Calu3 (cell line): ENCODE results near the gene EML6. TPM values are rescaled to one million over a fixed set of nuclear protein-coding genes. Genes with fewer than 3 reads are reported as not detected.

Source experiments
- BruUV-seq: library from RNA; stranded (reverse); fragments of 400-500 nt; replicated peaks from 2 replicates; lab custom pipeline; 2021; lab: Mats Ljungman, UMichigan
- CTCF ChIA-PET: fragments of 300-600 bp; sonication (Branson Sonifier 250); formaldehyde crosslinking; loops from one replicate; lab custom pipeline; 2022; ENCODE audit warnings: antibody characterized with exemption; lab: Charles Lee
- DNase-seq: peaks from one replicate; pipeline ENCODE4 v3.0.0; 2022
- H3K27ac Mint-ChIP-seq: one replicate; pipeline ENCODE4 v1.8.0; 2022; ENCODE audit warnings: mixed read lengths; ENCODE audit not compliant: unreplicated experiment
- H3K27me3 Mint-ChIP-seq: one replicate; pipeline ENCODE4 v1.8.0; 2022; ENCODE audit warnings: mixed read lengths; ENCODE audit not compliant: unreplicated experiment
- H3K36me3 Mint-ChIP-seq: one replicate; pipeline ENCODE4 v1.8.0; 2022; ENCODE audit warnings: mild to moderate bottlenecking, moderate library complexity, mixed read lengths; ENCODE audit not compliant: insufficient read depth, unreplicated experiment
- H3K4me1 Mint-ChIP-seq: one replicate; pipeline ENCODE4 v1.8.0; 2022; ENCODE audit warnings: mild to moderate bottlenecking, low read depth, mixed read lengths; ENCODE audit not compliant: unreplicated experiment
- H3K4me3 Mint-ChIP-seq: one replicate; pipeline ENCODE4 v1.8.0; 2022; ENCODE audit warnings: mild to moderate bottlenecking, low read depth, moderate library complexity, mixed read lengths; ENCODE audit not compliant: unreplicated experiment
- H3K9me3 Mint-ChIP-seq: one replicate; pipeline ENCODE4 v1.8.0; 2022; ENCODE audit warnings: low read depth, mixed read lengths; ENCODE audit not compliant: unreplicated experiment
- intact Hi-C: fragments of 100-400 bp; cut with micrococcal nuclease; formaldehyde crosslinking; loops from one replicate; pipeline ENCODE4 v1.10.0; 2022; ENCODE audit not compliant: unreplicated experiment
- total RNA-seq: library from RNA; stranded (reverse); gene quantifications from 2 replicates; pipeline ENCODE4 v1.2.3, GENCODE V29; 2022
- TF ChIP-seq, protein P1 (sequence below): fragments of 200-600 bp; IDR thresholded peaks from one replicate; pipeline ENCODE4 v1.8.0; 2022; ENCODE audit warnings: antibody characterized with exemption; ENCODE audit not compliant: unreplicated experiment

Gene EML6
- total RNA-seq, 1 experiment from 2014 or later: 0.45 TPM

DNA sequence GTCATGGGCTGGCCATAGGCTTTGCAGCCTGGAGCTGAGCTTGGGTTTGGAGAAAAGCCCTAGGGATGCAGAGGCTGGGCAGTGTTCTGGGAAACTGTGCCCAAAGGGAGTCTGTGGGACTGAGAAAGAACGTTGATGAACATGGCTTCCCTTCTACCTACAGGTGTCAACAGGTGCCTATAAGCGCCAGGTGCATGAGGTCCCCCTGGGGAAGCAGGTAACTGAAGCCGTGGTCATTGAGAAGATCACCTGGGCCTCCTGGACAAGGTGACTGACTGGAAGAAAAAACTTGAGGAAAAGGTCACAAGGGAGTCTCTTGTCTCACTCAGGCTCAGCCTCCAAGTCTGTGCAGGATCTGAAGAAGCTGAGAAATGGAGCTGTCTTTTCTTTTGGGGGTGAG, 243.4 kb downstream of the EML6 start:
- Mint-ChIP-seq H3K4me3 (no peak overlapping the region), H3K9me3 (no peaks in the 10 kb centered on the region), H3K4me1 (peaks cover 15% of the 10 kb centered on the region), H3K27me3 (no peaks in the 10 kb centered on the region), H3K27ac (no peak overlapping the region), H3K36me3 (peaks cover 40% of the 10 kb centered on the region)
- CTCF ChIA-PET: no interaction called here
- intact Hi-C loops: no loop called here
- no TSS peak for BruUV-seq
- TF ChIP-seq, protein P1, sequence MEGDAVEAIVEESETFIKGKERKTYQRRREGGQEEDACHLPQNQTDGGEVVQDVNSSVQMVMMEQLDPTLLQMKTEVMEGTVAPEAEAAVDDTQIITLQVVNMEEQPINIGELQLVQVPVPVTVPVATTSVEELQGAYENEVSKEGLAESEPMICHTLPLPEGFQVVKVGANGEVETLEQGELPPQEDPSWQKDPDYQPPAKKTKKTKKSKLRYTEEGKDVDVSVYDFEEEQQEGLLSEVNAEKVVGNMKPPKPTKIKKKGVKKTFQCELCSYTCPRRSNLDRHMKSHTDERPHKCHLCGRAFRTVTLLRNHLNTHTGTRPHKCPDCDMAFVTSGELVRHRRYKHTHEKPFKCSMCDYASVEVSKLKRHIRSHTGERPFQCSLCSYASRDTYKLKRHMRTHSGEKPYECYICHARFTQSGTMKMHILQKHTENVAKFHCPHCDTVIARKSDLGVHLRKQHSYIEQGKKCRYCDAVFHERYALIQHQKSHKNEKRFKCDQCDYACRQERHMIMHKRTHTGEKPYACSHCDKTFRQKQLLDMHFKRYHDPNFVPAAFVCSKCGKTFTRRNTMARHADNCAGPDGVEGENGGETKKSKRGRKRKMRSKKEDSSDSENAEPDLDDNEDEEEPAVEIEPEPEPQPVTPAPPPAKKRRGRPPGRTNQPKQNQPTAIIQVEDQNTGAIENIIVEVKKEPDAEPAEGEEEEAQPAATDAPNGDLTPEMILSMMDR: no peak
- no peak for DNase-seq

DNA sequence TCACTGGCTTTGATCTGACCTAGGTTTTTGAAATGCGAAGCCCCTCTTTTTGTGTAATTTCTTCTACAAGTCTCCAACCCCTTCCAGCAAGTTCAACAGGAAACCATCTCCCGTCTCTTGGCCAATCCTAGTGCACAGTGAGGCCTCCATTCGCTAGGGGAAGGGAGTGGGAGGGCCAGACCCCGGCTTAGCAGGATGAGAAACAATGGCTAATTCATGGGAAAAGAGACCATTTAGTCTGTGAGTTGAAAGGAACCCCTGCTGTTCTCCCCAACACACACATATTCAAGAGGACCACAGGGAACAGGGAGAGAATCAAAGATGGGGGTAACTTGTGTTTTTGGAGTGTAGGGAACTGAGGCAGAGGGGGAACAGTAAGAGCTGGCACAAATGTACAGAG, 243.8 kb downstream of the EML6 start:
- Mint-ChIP-seq H3K9me3 (no peaks in the 10 kb centered on the region), H3K36me3 (peaks cover 40% of the 10 kb centered on the region), H3K4me1 (peaks cover 15% of the 10 kb centered on the region), H3K27ac (no peak overlapping the region), H3K4me3 (no peak overlapping the region), H3K27me3 (no peaks in the 10 kb centered on the region)
- intact Hi-C loops: no loop called here
- no TSS peak for BruUV-seq
- no peak for DNase-seq
- TF ChIP-seq, protein P1: no peak
- CTCF ChIA-PET: no interaction called here

DNA sequence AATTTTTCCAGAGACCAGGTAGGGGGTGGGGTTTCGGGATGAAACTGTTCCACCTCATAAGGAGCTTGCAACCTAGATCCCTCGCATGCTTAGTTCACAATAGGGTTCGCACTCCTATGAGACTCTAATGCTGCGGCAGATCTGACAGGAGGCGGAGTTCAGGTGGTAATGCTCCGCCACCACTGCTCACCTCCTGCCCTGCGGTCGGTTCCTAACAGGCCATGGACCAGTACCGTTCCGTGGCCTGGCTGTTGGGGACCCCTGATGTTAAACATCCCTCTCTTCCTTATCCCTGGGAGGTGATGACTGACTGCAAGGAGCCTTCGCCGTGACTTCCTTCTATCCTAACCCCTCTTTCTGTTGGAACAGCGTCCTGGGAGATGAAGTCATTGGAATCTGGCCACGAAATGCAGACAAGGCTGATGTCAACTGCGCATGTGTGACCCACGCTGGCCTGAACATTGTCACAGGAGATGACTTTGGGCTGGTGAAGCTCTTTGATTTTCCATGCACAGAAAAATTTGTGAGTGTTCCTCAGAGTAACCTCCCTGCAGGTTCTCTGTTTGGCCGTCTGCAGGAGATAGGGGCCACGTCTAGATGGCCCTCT, 244.4 kb downstream of the EML6 start:
- Mint-ChIP-seq H3K4me1 (peaks cover 15% of the 10 kb centered on the region), H3K36me3 (peaks cover 36% of the 10 kb centered on the region), H3K4me3 (no peak overlapping the region), H3K9me3 (no peaks in the 10 kb centered on the region), H3K27ac (no peak overlapping the region), H3K27me3 (no peaks in the 10 kb centered on the region)
- CTCF ChIA-PET: interaction anchor here (0.6 kb wide), 1 partner anchor 86 kb away, joined by 4 read pairs; no protein-coding TSS in a partner anchor
- BruUV-seq: no TSS peak
- TF ChIP-seq, protein P1: no peak
- intact Hi-C loops: no loop called here
- no peak for DNase-seq

DNA sequence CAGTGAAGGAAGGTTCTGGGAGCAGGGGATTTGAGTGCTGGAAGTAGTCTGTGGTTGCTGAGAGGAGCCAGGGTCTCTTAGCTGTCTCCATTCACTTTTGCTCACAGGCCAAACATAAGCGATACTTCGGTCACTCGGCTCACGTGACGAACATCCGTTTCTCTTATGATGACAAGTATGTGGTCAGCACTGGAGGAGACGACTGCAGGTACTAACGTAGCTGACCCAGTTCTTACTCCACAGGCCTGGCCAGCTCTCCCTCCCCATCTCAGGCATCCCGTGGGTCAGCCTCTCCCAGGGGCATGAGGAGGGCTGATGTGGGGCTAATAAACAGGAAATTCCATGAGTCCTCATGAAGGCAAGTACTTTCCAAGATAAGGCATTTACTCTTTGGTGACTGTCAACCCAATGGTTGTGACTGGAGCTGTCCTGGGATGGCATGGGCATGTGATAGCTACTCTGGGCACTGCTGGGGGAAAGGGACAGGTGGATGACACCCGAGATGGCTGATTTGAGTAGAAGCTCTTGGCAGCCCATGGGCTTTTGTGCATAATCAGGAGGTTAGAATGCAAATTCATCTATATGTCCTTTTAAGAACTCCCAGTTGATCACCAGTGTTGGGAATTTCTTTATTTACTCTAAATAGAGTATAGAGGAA, 245.2 kb downstream of the EML6 start:
- CTCF ChIA-PET: no interaction called here
- TF ChIP-seq, protein P1: no peak
- DNase-seq: no peak
- H3K4me3 Mint-ChIP-seq: no peak overlapping the region
- H3K4me1 Mint-ChIP-seq: peaks cover 15% of the 10 kb centered on the region
- BruUV-seq: no TSS peak
- H3K27me3 Mint-ChIP-seq: no peaks in the 10 kb centered on the region
- intact Hi-C loops: no loop called here
- no peak overlapping the region for H3K27ac Mint-ChIP-seq
- H3K9me3 Mint-ChIP-seq: no peaks in the 10 kb centered on the region
- H3K36me3 Mint-ChIP-seq: peaks cover 41% of the 10 kb centered on the region
